AG09319 (cell line): ENCODE measurements around the gene NLRX1.
"Not testable (repeated sequence)": the region's sequence is repeated elsewhere in the genome, so short reads cannot be mapped to it uniquely, and the experiment has no call there.

ENCODE experiments used
- DNase-seq: peaks from one replicate; pipeline ENCODE4 v3.0.0-alpha.2; 2010; ENCODE audit warnings: low read depth; ENCODE audit errors: extremely low read depth
- CTCF ChIP-seq: IDR thresholded peaks from 2 replicates; pipeline ENCODE4 v1.5.1; 2011; ENCODE audit warnings: low read depth, mild to moderate bottlenecking, inconsistent platforms, low read length, moderate library complexity

The NLRX1 gene

GRCh38 chr11:119188887-119189286 lies 20.4 kb downstream of the NLRX1 start:
- DNase-seq: no peak
- no peak for TF ChIP-seq CTCF

GRCh38 chr11:119189393-119189792 lies 20.9 kb downstream of the NLRX1 start:
- no peak for DNase-seq
- no peak for TF ChIP-seq CTCF

GRCh38 chr11:119190531-119190930 lies 22.0 kb downstream of the NLRX1 start:
- no peak for TF ChIP-seq CTCF
- no peak for DNase-seq

GRCh38 chr11:119191265-119191664 lies 22.7 kb downstream of the NLRX1 start:
- not testable (repeated sequence) for DNase-seq

- DNase-seq: no peak
- no peak for TF ChIP-seq CTCF
These were observed 23.6 kb downstream of the NLRX1 start for GRCh38 chr11:119192111-119192510.

- no peak for DNase-seq
- TF ChIP-seq CTCF: no peak
These were observed 24.5 kb downstream of the NLRX1 start for GRCh38 chr11:119193001-119193400.

- no peak for DNase-seq
- TF ChIP-seq CTCF: no peak
These were observed 25.1 kb downstream of the NLRX1 start for GRCh38 chr11:119193626-119194025.

- DNase-seq: no peak
- no peak for TF ChIP-seq CTCF
These were observed 26.4 kb downstream of the NLRX1 start for GRCh38 chr11:119194811-119195440.
